Adrenal gland (tissue), 5 donors: ENCODE measurements around the gene SUCLG1.
"Not testable (repeated sequence)": the region's sequence is repeated elsewhere in the genome, so short reads cannot be mapped to it uniquely, and the experiment has no call there.

Experiments
- CTCF ChIP-seq, 6 experiments: fragments of 450-650 bp in 4 of 6; fragments of 200-600 bp in 2 of 6; sonication (generic) in 1 of 6; IDR thresholded peaks; 1 replicate in 5 of 6; 2 replicates in 1 of 6; pipeline versions ENCODE4 v1.5.1 to v1.8.0; 2016 to 2021; ENCODE audit warnings: antibody characterized with exemption in 6 of 6, mild to moderate bottlenecking in 2 of 6, moderate library complexity in 1 of 6
- POLR2A ChIP-seq, 2 donors: fragments of 450-650 bp; IDR thresholded peaks; one replicate each; pipeline ENCODE4 v1.6.1; 2017; ENCODE audit warnings: antibody characterized with exemption in 2 of 2, mild to moderate bottlenecking in 2 of 2, moderate library complexity in 1 of 2
- donor health status: DM: no; HTN: no; CAD: no.

- TF ChIP-seq CTCF, POLR2A (IDR thresholded peaks at IDR 0.05): not testable (repeated sequence)
Measured at GRCh38 chr2:84472423-84472822, 13.3 kb upstream of the SUCLG1 start.
